Measurements from ENCODE around the gene BBOF1.

BBOF1 gene

DNA sequence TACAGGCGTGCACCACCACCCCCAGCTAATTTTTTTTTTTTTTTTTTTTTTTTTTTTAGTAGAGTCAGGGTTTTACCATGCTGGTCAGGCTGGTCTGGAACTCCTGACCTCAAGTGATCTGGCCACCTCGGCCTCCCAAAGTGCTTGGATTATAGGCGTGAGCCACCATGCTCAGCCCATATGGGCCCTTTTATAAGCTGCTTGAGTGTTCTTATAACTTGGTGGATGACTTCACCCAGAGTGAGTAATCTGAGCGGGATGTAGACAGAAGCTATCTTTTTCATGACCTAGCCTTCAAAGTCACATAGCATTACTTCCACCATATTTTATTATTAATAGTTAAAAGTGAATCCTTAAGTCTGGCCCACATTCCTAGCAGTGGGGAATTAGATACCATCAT is 16.4 kb downstream of the BBOF1 start:
- no peaks in the 10 kb centered on the region for H3K9me2 ChIP-seq (replicated peaks; ENCODE audit: insufficient read depth, low read length)

GRCh38 chr14:74038020-74038859 is 19.1 kb downstream of the BBOF1 start:
- Histone ChIP-seq H3K79me2 (ENCODE audit: low read length) (no peaks in the 10 kb centered on the region), H3K4me3 (ENCODE audit: low read length) (no peak overlapping the region), H3F3A (ENCODE audit: insufficient read depth, low read length) (no peaks in the 10 kb centered on the region), H3K9me3 (replicated peaks; ENCODE audit: insufficient read depth, low read length) (no peaks in the 10 kb centered on the region), H3K36me3 (replicated peaks; ENCODE audit: insufficient read depth, low read length) (no peaks in the 10 kb centered on the region), H2AFZ (ENCODE audit: low read length) (no peak overlapping the region), H3K4me1 (ENCODE audit: low read length) (no peaks in the 10 kb centered on the region), H3K27ac (ENCODE audit: low read length) (no peak overlapping the region), H3K9me2 (replicated peaks; ENCODE audit: insufficient read depth, low read length) (no peaks in the 10 kb centered on the region), H3K9ac (ENCODE audit: low read length) (no peak overlapping the region), H4K20me1 (ENCODE audit: insufficient read depth, low read length) (no peaks in the 10 kb centered on the region), H3K27me3 (replicated peaks; ENCODE audit: insufficient read depth, low read length) (no peaks in the 10 kb centered on the region), H3K4me2 (ENCODE audit: low read depth, low read length) (no peak overlapping the region)
- DNase-seq = peak; percentile 28
- TF ChIP-seq EZH2phosphoT487 (IDR thresholded peaks at IDR 0.05; ENCODE audit: low read length) = no peak
- no peak for TF ChIP-seq EZH2 (optimal IDR thresholded peaks at IDR 0.05; ENCODE audit: low read depth, low read length)
- TF ChIP-seq CTCF (IDR thresholded peaks at IDR 0.05; ENCODE audit: low read length) = peak; percentile 48

More for the DNA sequence above, 16.4 kb downstream of the BBOF1 start:
- no peak for TF ChIP-seq CTCF (IDR thresholded peaks at IDR 0.05; ENCODE audit: low read length)
- no peak for TF ChIP-seq EZH2phosphoT487 (IDR thresholded peaks at IDR 0.05; ENCODE audit: low read length)
- no peak for DNase-seq
- Histone ChIP-seq H3K9me3 (replicated peaks; ENCODE audit: insufficient read depth, low read length) (no peaks in the 10 kb centered on the region), H2AFZ (ENCODE audit: low read length) (no peak overlapping the region), H3K27me3 (replicated peaks; ENCODE audit: insufficient read depth, low read length) (no peaks in the 10 kb centered on the region), H3K4me1 (ENCODE audit: low read length) (no peaks in the 10 kb centered on the region), H3K9ac (ENCODE audit: low read length) (no peak overlapping the region), H3K4me2 (ENCODE audit: low read depth, low read length) (no peak overlapping the region), H4K20me1 (ENCODE audit: insufficient read depth, low read length) (no peaks in the 10 kb centered on the region), H3K4me3 (ENCODE audit: low read length) (no peak overlapping the region), H3F3A (ENCODE audit: insufficient read depth, low read length) (no peaks in the 10 kb centered on the region), H3K36me3 (replicated peaks; ENCODE audit: insufficient read depth, low read length) (no peaks in the 10 kb centered on the region), H3K79me2 (ENCODE audit: low read length) (no peaks in the 10 kb centered on the region), H3K27ac (ENCODE audit: low read length) (no peak overlapping the region)

DNA sequence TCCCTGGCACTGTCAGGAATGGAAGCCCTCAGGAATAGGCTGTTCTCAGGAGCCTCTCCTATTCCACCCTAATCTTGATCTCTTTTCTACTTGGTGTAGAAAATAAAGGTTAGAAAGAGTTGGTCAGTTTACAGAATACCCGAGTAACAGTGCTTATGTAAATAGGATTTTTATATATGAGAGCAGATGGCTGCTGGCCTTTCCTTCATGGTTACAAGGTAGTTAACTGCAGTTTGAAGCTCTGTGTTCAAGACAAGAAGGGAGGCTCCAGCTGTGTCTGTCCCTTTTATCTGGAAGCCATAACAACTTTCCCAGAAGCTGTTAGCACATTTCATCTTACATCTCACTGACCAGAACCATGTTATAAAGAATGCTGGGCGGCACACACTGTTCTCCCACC is 23.1 kb downstream of the BBOF1 start:
- Histone ChIP-seq H3K4me3 (ENCODE audit: low read length) (no peak overlapping the region), H3F3A (ENCODE audit: insufficient read depth, low read length) (no peaks in the 10 kb centered on the region), H2AFZ (ENCODE audit: low read length) (no peak overlapping the region), H3K9me2 (replicated peaks; ENCODE audit: insufficient read depth, low read length) (no peaks in the 10 kb centered on the region), H3K36me3 (replicated peaks; ENCODE audit: insufficient read depth, low read length) (no peaks in the 10 kb centered on the region), H3K9ac (ENCODE audit: low read length) (no peak overlapping the region), H3K4me1 (ENCODE audit: low read length) (no peaks in the 10 kb centered on the region), H3K4me2 (ENCODE audit: low read depth, low read length) (no peak overlapping the region), H3K9me3 (replicated peaks; ENCODE audit: insufficient read depth, low read length) (no peaks in the 10 kb centered on the region), H3K27ac (ENCODE audit: low read length) (no peak overlapping the region), H3K79me2 (ENCODE audit: low read length) (no peaks in the 10 kb centered on the region), H3K27me3 (replicated peaks; ENCODE audit: insufficient read depth, low read length) (no peaks in the 10 kb centered on the region), H4K20me1 (ENCODE audit: insufficient read depth, low read length) (no peaks in the 10 kb centered on the region)
- DNase-seq = no peak
- TF ChIP-seq EZH2phosphoT487 (IDR thresholded peaks at IDR 0.05; ENCODE audit: low read length) = no peak
- no peak for TF ChIP-seq CTCF (IDR thresholded peaks at IDR 0.05; ENCODE audit: low read length)
- TF ChIP-seq EZH2 (optimal IDR thresholded peaks at IDR 0.05; ENCODE audit: low read depth, low read length) = no peak

Data from MM.1S (cell line).